OCI-LY7 (cell line): Measurements from ENCODE around the gene PTPRZ1.

ENCODE experiments used
- EZH2phosphoT487 ChIP-seq: fragments of 200-600 bp; sonication (generic); IDR thresholded peaks from 2 replicates; pipeline ENCODE4 v1.6.1; 2018; ENCODE audit warnings: low read depth, borderline replicate concordance, mild to moderate bottlenecking, mixed run types, antibody characterized with exemption, low read length, moderate library complexity, mixed read lengths
- TF ChIP-seq, protein P1 (sequence below): fragments of 200-600 bp; sonication (generic); conservative IDR thresholded peaks from 2 replicates; pipeline ENCODE4 v1.5.1; 2014; ENCODE audit warnings: mild to moderate bottlenecking, antibody characterized with exemption, low read length, moderate library complexity, mixed read lengths

DNA sequence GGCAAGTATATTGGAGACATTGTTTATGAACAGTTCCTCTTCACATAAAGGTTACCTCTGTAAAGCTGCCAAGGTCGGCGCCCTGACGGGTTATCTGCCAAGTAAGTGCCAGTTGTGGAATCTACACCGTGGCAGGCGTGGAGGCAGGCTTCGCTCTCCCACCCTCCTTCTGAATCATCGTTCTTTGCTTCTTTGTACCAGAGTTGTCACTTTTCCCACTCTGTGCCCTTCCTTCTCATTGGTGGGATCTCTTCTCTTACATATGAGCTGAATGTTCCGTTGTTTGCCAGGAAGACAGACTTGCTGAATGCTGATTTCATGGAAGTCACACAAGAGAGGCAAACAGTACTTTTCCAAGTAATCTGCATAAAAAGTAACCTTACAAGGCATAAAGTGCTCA, 40.6 kb upstream of the PTPRZ1 start:
- TF ChIP-seq, protein P1, sequence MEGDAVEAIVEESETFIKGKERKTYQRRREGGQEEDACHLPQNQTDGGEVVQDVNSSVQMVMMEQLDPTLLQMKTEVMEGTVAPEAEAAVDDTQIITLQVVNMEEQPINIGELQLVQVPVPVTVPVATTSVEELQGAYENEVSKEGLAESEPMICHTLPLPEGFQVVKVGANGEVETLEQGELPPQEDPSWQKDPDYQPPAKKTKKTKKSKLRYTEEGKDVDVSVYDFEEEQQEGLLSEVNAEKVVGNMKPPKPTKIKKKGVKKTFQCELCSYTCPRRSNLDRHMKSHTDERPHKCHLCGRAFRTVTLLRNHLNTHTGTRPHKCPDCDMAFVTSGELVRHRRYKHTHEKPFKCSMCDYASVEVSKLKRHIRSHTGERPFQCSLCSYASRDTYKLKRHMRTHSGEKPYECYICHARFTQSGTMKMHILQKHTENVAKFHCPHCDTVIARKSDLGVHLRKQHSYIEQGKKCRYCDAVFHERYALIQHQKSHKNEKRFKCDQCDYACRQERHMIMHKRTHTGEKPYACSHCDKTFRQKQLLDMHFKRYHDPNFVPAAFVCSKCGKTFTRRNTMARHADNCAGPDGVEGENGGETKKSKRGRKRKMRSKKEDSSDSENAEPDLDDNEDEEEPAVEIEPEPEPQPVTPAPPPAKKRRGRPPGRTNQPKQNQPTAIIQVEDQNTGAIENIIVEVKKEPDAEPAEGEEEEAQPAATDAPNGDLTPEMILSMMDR, result no peak
- no peak for TF ChIP-seq EZH2phosphoT487
